Lung (tissue), 12 donors: Measurements from ENCODE around the gene TENT5C. TPM values are rescaled to one million over a fixed set of nuclear protein-coding genes. Genes with fewer than 3 reads are reported as not detected.

ENCODE experiments used
- ATAC-seq: fragments of 200-7000 bp; cut with Tn5 transposase; one replicate; pipeline ENCODE4 v1.9.1; 2020; ENCODE audit warnings: moderate number of reproducible peaks; ENCODE audit not compliant: insufficient read depth, low FRiP score
- DNase-seq, 3 donors: peaks; one replicate each; pipeline ENCODE4 v3.0.0-alpha.2; 2013 to 2017
- H3K27ac ChIP-seq, 2 donors: one replicate each; pipeline ENCODE4 v1.5.1; 2013; ENCODE audit warnings: mild to moderate bottlenecking in 2 of 2, moderate library complexity in 2 of 2, control low read depth in 1 of 2, inconsistent platforms in 1 of 2, low read depth in 1 of 2, low read length in 1 of 2
- H3K27me3 ChIP-seq, 3 donors: one replicate each; pipeline ENCODE4 v1.5.1; 2013; ENCODE audit warnings: low read length in 2 of 3; ENCODE audit not compliant: control insufficient read depth in 3 of 3, insufficient read depth in 3 of 3
- H3K36me3 ChIP-seq, 4 donors: one replicate each; pipeline ENCODE4 v1.5.1; 2013; ENCODE audit warnings: low read length in 4 of 4, mild to moderate bottlenecking in 1 of 4, moderate library complexity in 1 of 4; ENCODE audit not compliant: control insufficient read depth in 4 of 4, insufficient read depth in 4 of 4
- H3K4me1 ChIP-seq, 5 donors: one replicate each; pipeline ENCODE4 v1.5.1; 2013; ENCODE audit warnings: low read length in 5 of 5, mild to moderate bottlenecking in 2 of 5, moderate library complexity in 1 of 5; ENCODE audit not compliant: control insufficient read depth in 5 of 5, insufficient read depth in 5 of 5
- H3K4me3 ChIP-seq: one replicate; pipeline ENCODE4 v1.5.1; 2013; ENCODE audit warnings: mild to moderate bottlenecking, control low read depth, moderate library complexity
- H3K9ac ChIP-seq, 2 donors: one replicate each; pipeline ENCODE4 v1.5.1; 2013; ENCODE audit warnings: low read length in 2 of 2, control low read depth in 1 of 2; ENCODE audit not compliant: insufficient read depth in 1 of 2
- H3K9me3 ChIP-seq, 4 donors: one replicate each; pipeline ENCODE4 v1.5.1; 2013; ENCODE audit warnings: low read length in 3 of 4, mild to moderate bottlenecking in 1 of 4, moderate library complexity in 1 of 4; ENCODE audit not compliant: control insufficient read depth in 4 of 4, insufficient read depth in 3 of 4
- CTCF ChIP-seq: IDR thresholded peaks from 2 replicates; pipeline ENCODE4 v1.5.1; 2012; ENCODE audit warnings: mild to moderate bottlenecking; ENCODE audit errors: control extremely low read depth, extremely low read depth
- WGBS, 2 donors: extraction: QIAGEN DNeasy Blood & Tissue Kit; methylation state at CpG; one replicate each; pipeline ENCODE4 v1.1.7; 2013; 5-methylcytosine and 5-hydroxymethylcytosine counted together
- polyA plus RNA-seq, 2 donors: library from polyadenylated mRNA; stranded (reverse); fragments of 200-250 nt; gene quantifications; one replicate each; pipeline ENCODE4 v1.2.1, GENCODE V29; 2013
- total RNA-seq, 2 donors: library from RNA; depleted of rRNA in 1 of 2; stranded (reverse); fragments of >200 nt in 1 of 2; gene quantifications; one replicate each; pipeline ENCODE4 v1.2.1, GENCODE V29; 2014 to 2021
- donor health status: control.
- donor health status: control.
- donor health status: Bipolar disorder and iron deficiency.
- donor health status: healthy.
- donor health status: DM: yes; HTN: yes; CAD: no.

TENT5C gene
- total and polyA plus RNA-seq, 4 donors, result 2.7 to 39.0 (median 17.5) TPM

DNA sequence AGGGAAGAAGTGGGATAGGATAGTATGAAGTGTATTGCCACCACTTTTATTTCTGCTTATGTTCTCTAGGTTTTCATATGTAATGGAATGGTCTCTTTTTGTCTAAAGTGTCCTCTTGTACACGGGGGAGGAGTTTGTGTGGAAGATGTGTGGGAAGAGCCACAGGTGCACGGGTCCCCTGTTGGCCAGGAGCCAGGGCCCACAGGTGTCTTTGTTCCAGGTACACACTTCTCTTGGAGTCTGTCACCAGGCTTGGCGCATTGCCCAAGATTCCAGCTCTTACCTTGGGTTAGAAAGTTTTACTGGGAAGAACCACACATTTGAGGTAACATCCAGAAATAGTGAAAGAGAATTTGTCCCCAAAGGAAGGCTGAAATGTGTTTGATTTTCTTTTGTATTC is 10.5 kb downstream of the TENT5C start:
- Histone ChIP-seq H3K9ac (no peak overlapping the region), H3K4me1 (peaks cover 0 to 13% (median 0%) of the 10 kb centered on the region in 5 donors), H3K27me3 (no peaks in the 10 kb centered on the region), H3K36me3 (peaks cover 0 to under 1% (median 0%) of the 10 kb centered on the region in 4 donors), H3K4me3 (no peak overlapping the region), H3K27ac (no peak overlapping the region), H3K9me3 (no peaks in the 10 kb centered on the region)
- WGBS, 2 donors, result 70 to 80% methylated on average over 3 of the region's 3 CpGs
- no peak for TF ChIP-seq CTCF
- DNase-seq (peak in 1 of 3 donors; percentile 25), ATAC-seq (no peak)

DNA sequence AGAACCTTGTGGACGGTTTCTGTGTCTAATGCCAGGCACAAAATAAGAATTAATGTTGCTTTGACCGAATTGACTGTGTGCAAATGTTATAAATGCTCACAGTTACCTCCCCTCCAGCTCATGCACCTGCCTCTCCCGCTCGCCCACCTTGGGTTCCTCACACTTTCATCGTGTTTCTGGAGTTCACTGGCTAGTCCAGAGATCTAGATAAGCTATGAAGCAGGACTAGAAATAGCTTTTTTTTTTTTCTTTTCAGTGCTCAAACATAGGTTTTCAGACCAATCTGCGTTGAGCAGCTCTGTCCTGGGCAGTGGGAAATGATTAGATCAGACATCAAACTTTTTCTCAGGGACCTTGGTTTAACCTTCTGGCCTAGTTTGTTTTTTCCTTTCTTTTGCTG is 11.1 kb downstream of the TENT5C start:
- DNase-seq, result no peak
- Histone ChIP-seq H3K4me3 (no peak overlapping the region), H3K27me3 (no peaks in the 10 kb centered on the region), H3K27ac (no peak overlapping the region), H3K4me1 (peaks cover 0 to 13% (median 0%) of the 10 kb centered on the region in 5 donors), H3K9me3 (no peaks in the 10 kb centered on the region), H3K36me3 (peaks cover 0 to 2% (median 0%) of the 10 kb centered on the region in 4 donors), H3K9ac (no peak overlapping the region)
- ATAC-seq, result no peak
- WGBS, 2 donors, result 81 to 86% methylated on average over 6 of the region's 6 CpGs
- no peak for TF ChIP-seq CTCF

- no peak overlapping the region for H3K4me3 ChIP-seq
- ATAC-seq (no peak), DNase-seq (no peak)
- peaks cover 0 to 7% (median 0%) of the 10 kb centered on the region in 5 donors for H3K4me1 ChIP-seq
- H3K9ac ChIP-seq, result no peak overlapping the region
- H3K27me3 ChIP-seq, result no peaks in the 10 kb centered on the region
- TF ChIP-seq CTCF, result no peak
- H3K36me3 ChIP-seq, result peaks cover 0 to 6% (median 0%) of the 10 kb centered on the region in 4 donors
- H3K9me3 ChIP-seq, result no peaks in the 10 kb centered on the region
- WGBS, 2 donors, result 76 to 95% methylated on average over 2 of the region's 2 CpGs
- H3K27ac ChIP-seq, result no peak overlapping the region
Observed at GRCh38 chr1:117618450-117619122, 12.7 kb downstream of the TENT5C start.
